ENCODE data around the gene CHST1.

Gene CHST1

DNA sequence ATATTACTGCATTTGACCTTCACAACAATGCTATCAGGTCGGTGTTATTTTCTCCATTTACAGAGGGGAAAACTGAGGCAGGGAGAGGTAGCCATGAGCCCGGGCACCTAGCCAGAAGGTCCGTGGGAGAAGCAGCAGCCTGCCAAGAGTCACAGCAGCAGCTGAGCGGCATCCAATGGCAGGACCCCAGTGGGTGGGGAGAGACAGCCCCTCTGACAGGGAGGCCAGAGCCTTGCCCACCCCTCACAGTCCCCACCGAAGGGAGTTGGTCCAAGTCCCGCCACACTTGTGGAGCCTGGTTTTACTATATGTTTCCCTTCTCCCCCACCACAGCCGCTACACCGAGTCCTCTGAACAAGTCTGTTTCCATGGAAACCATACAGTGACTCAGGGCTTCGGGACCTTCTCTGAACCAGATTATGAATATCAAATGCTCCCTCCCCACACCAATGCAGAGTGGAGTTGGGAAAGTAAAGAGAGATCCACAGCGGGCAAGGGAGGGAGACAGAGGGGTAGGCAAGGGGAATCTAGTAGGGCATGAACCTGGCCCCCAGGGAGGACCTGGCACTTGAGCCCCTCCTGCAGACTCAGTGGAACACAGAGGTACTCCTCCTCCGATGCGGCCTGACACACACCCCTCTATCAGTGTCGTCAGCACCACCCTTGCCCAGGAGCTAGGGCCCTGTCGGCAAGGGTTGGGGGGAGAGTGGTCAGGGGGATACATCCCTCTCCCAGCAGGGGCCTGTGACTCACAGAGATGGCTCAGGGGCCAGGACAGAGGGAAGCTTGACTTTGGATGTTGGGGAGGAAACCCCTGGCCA, 2.5 kb downstream of the CHST1 start:
- H3K79me1 ChIP-seq (ENCODE audit: low read depth, low read length) = no peaks in the 10 kb centered on the region
- H2AFZ ChIP-seq (ENCODE audit: low read length) = no peak overlapping the region
- no peak overlapping the region for H4K8ac ChIP-seq (ENCODE audit: low read depth, low read length)
- whole genome bisulfite sequencing, 2 donors (ENCODE audit: extremely low coverage in 2 of 2, insufficient read length in 2 of 2, insufficient replicate concordance in 1 of 2) = no CpG with 5 or more reads among the region's 14 CpGs
- H3K4ac ChIP-seq (ENCODE audit: low read length) = no peak overlapping the region
- no peaks in the 10 kb centered on the region for H3K36me3 ChIP-seq (replicated peaks in 1 of 2; ENCODE audit: control insufficient read depth in 2 of 2, insufficient read depth in 2 of 2, low read length in 2 of 2)
- peaks cover 0 to 94% (median 39%) of the 10 kb centered on the region in 3 experiments for H3K27me3 ChIP-seq (ENCODE audit: control insufficient read depth in 3 of 3, insufficient read depth in 3 of 3, low read depth in 1 of 3, low read length in 3 of 3)
- H3K14ac ChIP-seq (ENCODE audit: low read length) = no peak overlapping the region
- H3K4me2 ChIP-seq (ENCODE audit: insufficient read depth, low read length, poor library complexity, severe bottlenecking) = no peak overlapping the region
- no peak overlapping the region for H3K27ac ChIP-seq (replicated peaks; ENCODE audit: low read length)
- DNase-seq (ENCODE audit: low spot score) = no peak
- H3K4me3 ChIP-seq (ENCODE audit: low read length in 2 of 2) = no peak overlapping the region
- peak overlapping the region; percentile 29 for H2BK15ac ChIP-seq (ENCODE audit: low read length)
- no peak overlapping the region for H2BK5ac ChIP-seq (ENCODE audit: low read length)
- H4K91ac ChIP-seq (ENCODE audit: low read depth, low read length, poor library complexity) = no peak overlapping the region
- H3K4me1 ChIP-seq (ENCODE audit: control insufficient read depth in 2 of 2, insufficient read depth in 1 of 2, low read depth in 1 of 2, low read length in 2 of 2) = peaks cover 15 to 49% of the 10 kb centered on the region in 2 donors
- no peak overlapping the region for H3K9ac ChIP-seq (ENCODE audit: low read depth, low read length, poor library complexity)
- H2BK120ac ChIP-seq (ENCODE audit: low read depth, low read length) = no peak overlapping the region
- no peak overlapping the region for H2BK12ac ChIP-seq (ENCODE audit: low read length)
- peak overlapping the region; percentile 3 for H3K18ac ChIP-seq (ENCODE audit: low read length)
- no peak overlapping the region for H3K23ac ChIP-seq (ENCODE audit: low read depth, low read length, poor library complexity)
- peak overlapping the region; percentile 82 for H2AK5ac ChIP-seq (ENCODE audit: low read depth, low read length)
- H3K9me3 ChIP-seq (replicated peaks in 1 of 2; ENCODE audit: control insufficient read depth in 2 of 2, insufficient read depth in 1 of 2, low read depth in 1 of 2, low read length in 2 of 2) = no peaks in the 10 kb centered on the region

DNA sequence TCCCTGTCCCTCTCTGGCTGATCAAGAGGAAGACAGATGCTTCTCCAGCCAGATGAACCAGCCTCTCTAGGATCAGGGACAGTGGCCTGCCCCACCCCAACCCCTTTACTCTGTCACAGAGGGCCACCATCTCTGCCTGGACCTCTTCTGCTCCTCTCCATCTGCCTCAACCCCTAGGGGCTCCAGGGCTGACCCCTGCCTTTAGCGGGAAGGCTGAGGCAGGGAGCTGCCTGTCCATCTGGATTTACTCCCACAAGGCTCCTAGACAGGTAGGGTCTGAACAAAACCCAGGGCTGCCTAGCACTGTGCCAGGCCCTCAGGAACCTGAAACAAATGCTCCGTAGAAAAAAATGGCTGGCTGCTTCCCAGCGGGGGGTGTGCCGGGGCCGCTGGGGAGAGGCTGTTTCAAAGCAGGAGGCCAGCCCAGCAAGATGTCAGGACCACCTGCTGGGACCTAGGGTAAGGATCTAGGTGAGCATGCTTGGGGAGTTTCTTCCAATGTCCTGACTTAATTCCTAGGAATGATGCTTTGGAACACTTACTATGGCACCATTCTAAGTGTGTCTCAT, 3.2 kb downstream of the CHST1 start:
- H2BK12ac ChIP-seq (ENCODE audit: low read length) = no peak overlapping the region
- peak overlapping the region; percentile 54 for H4K8ac ChIP-seq (ENCODE audit: low read depth, low read length)

DNA sequence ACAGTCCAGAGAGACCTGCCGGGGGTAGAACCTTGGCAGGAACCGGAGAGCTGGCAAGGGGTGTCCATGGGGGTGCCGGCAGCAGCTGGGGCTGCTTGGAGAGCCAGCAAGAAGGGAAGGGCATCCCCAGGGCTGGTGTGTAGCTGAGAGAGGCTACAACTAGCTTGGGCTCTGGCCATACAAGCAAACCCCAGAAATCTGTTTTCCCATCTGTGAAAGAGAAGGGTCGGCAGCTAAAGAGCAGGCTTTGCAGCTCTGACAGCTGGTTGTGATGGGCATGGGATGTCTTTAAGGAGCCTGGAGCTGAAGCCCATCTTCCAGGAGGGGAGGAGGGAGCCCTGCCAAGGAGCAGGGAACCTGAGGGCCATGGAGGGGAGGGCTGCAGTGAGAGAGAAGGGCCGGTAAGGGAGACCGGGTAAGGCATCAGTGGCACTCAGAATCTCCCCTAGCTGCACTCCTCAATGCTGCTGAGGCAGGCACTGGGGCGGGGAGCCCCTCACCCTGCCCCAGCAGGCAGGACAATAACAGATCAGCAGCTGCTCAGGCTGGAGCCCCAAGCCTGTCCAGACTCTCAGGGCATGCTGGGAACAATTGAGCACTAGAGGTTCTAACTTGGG, 3.9 kb downstream of the CHST1 start:
- Histone ChIP-seq H3K79me1 (ENCODE audit: low read depth, low read length) (no peaks in the 10 kb centered on the region), H3K14ac (ENCODE audit: low read length) (peak overlapping the region; percentile 87), H3K9ac (ENCODE audit: low read depth, low read length, poor library complexity) (peak overlapping the region; percentile 22), H2BK12ac (ENCODE audit: low read length) (peak overlapping the region; percentile 84), H2BK15ac (ENCODE audit: low read length) (peak overlapping the region; percentile 19), H3K4ac (ENCODE audit: low read length) (no peak overlapping the region), H3K4me3 (ENCODE audit: low read length in 2 of 2) (no peak overlapping the region), H3K27ac (replicated peaks; ENCODE audit: low read length) (no peak overlapping the region), H3K9me3 (replicated peaks in 1 of 2; ENCODE audit: control insufficient read depth in 2 of 2, insufficient read depth in 1 of 2, low read depth in 1 of 2, low read length in 2 of 2) (no peaks in the 10 kb centered on the region), H3K27me3 (ENCODE audit: control insufficient read depth in 3 of 3, insufficient read depth in 3 of 3, low read depth in 1 of 3, low read length in 3 of 3) (peaks cover 0 to 89% (median 33%) of the 10 kb centered on the region in 3 experiments), H3K4me2 (ENCODE audit: insufficient read depth, low read length, poor library complexity, severe bottlenecking) (no peak overlapping the region), H3K18ac (ENCODE audit: low read length) (peak overlapping the region; percentile 82), H3K23ac (ENCODE audit: low read depth, low read length, poor library complexity) (no peak overlapping the region), H2BK5ac (ENCODE audit: low read length) (no peak overlapping the region), H2AK5ac (ENCODE audit: low read depth, low read length) (peak overlapping the region; percentile 82), H4K91ac (ENCODE audit: low read depth, low read length, poor library complexity) (peak overlapping the region; percentile 87), H2BK120ac (ENCODE audit: low read depth, low read length) (peak overlapping the region; percentile 21), H4K8ac (ENCODE audit: low read depth, low read length) (peak overlapping the region; percentile 54), H3K4me1 (ENCODE audit: control insufficient read depth in 2 of 2, insufficient read depth in 1 of 2, low read depth in 1 of 2, low read length in 2 of 2) (peaks cover 15 to 49% of the 10 kb centered on the region in 2 donors), H2AFZ (ENCODE audit: low read length) (no peak overlapping the region), H3K36me3 (replicated peaks in 1 of 2; ENCODE audit: control insufficient read depth in 2 of 2, insufficient read depth in 2 of 2, low read length in 2 of 2) (no peaks in the 10 kb centered on the region)
- DNase-seq (ENCODE audit: low spot score) = no peak
- no CpG with 5 or more reads among the region's 7 CpGs for WGBS, 2 donors (ENCODE audit: extremely low coverage in 2 of 2, insufficient read length in 2 of 2, insufficient replicate concordance in 1 of 2)

More for the DNA sequence above, 3.2 kb downstream of the CHST1 start:
- no peaks in the 10 kb centered on the region for H3K36me3 ChIP-seq (replicated peaks in 1 of 2; ENCODE audit: control insufficient read depth in 2 of 2, insufficient read depth in 2 of 2, low read length in 2 of 2)
- H3K4me1 ChIP-seq (ENCODE audit: control insufficient read depth in 2 of 2, insufficient read depth in 1 of 2, low read depth in 1 of 2, low read length in 2 of 2) = peaks cover 15 to 49% of the 10 kb centered on the region in 2 donors
- no peak overlapping the region for H2AFZ ChIP-seq (ENCODE audit: low read length)
- H2BK5ac ChIP-seq (ENCODE audit: low read length) = no peak overlapping the region
- no peak overlapping the region for H3K23ac ChIP-seq (ENCODE audit: low read depth, low read length, poor library complexity)
- WGBS, 2 donors (ENCODE audit: extremely low coverage in 2 of 2, insufficient read length in 2 of 2, insufficient replicate concordance in 1 of 2) = no CpG with 5 or more reads among the region's 5 CpGs
- H3K9me3 ChIP-seq (replicated peaks in 1 of 2; ENCODE audit: control insufficient read depth in 2 of 2, insufficient read depth in 1 of 2, low read depth in 1 of 2, low read length in 2 of 2) = no peaks in the 10 kb centered on the region
- no peak overlapping the region for H3K27ac ChIP-seq (replicated peaks; ENCODE audit: low read length)
- peaks cover 0 to 91% (median 39%) of the 10 kb centered on the region in 3 experiments for H3K27me3 ChIP-seq (ENCODE audit: control insufficient read depth in 3 of 3, insufficient read depth in 3 of 3, low read depth in 1 of 3, low read length in 3 of 3)
- H3K18ac ChIP-seq (ENCODE audit: low read length) = peak overlapping the region; percentile 7
- peak overlapping the region; percentile 15 for H2AK5ac ChIP-seq (ENCODE audit: low read depth, low read length)
- H3K9ac ChIP-seq (ENCODE audit: low read depth, low read length, poor library complexity) = peak overlapping the region; percentile 22
- H4K91ac ChIP-seq (ENCODE audit: low read depth, low read length, poor library complexity) = no peak overlapping the region
- no peaks in the 10 kb centered on the region for H3K79me1 ChIP-seq (ENCODE audit: low read depth, low read length)
- no peak for DNase-seq (ENCODE audit: low spot score)
- H3K4ac ChIP-seq (ENCODE audit: low read length) = no peak overlapping the region
- no peak overlapping the region for H2BK120ac ChIP-seq (ENCODE audit: low read depth, low read length)
- peak overlapping the region; percentile 19 for H2BK15ac ChIP-seq (ENCODE audit: low read length)
- H3K14ac ChIP-seq (ENCODE audit: low read length) = peak overlapping the region; percentile 43
- no peak overlapping the region for H3K4me2 ChIP-seq (ENCODE audit: insufficient read depth, low read length, poor library complexity, severe bottlenecking)
- H3K4me3 ChIP-seq (ENCODE audit: low read length in 2 of 2) = no peak overlapping the region
